Body of pancreas (tissue), 4 donors: Measurements from ENCODE around the gene ANKLE1. TPM values are rescaled to one million over a fixed set of nuclear protein-coding genes. Genes with fewer than 3 reads are reported as not detected.
A peak's percentile ranks its signal among the peaks of the same experiment; 100 is the strongest.

Source experiments
- ATAC-seq: fragments of 150-250 bp; one replicate; pipeline ENCODE4 v1.9.1; 2016
- DNase-seq, 4 donors: peaks; one replicate each; pipeline ENCODE4 v3.0.0-alpha.2; 2019
- H3K27ac ChIP-seq, 4 donors: fragments of 200-600 bp; sonication (generic); 1 replicate in 3 of 4; 2 replicates in 1 of 4; pipeline versions ENCODE4 v1.5.1 to v1.6.1; 2016 to 2019; ENCODE audit warnings: mild to moderate bottlenecking in 1 of 4, mixed read lengths in 1 of 4, moderate library complexity in 1 of 4
- H3K27me3 ChIP-seq, 2 donors: fragments of 200-600 bp; sonication (generic); one replicate each; pipeline ENCODE4 v1.6.0; 2016; ENCODE audit warnings: mild to moderate bottlenecking in 1 of 2
- H3K36me3 ChIP-seq, 2 donors: fragments of 200-600 bp; sonication (generic); replicated peaks in 1 of 2; 2 replicates each; pipeline ENCODE4 v1.5.1; 2016; ENCODE audit warnings: low read depth in 2 of 2; ENCODE audit not compliant: insufficient read depth in 1 of 2
- H3K4me1 ChIP-seq: fragments of 200-600 bp; sonication (generic); one replicate; pipeline ENCODE4 v1.6.0; 2016
- H3K4me3 ChIP-seq, 2 donors: fragments of 200-600 bp; sonication (generic); 1 replicate in 1 of 2; 2 replicates in 1 of 2; pipeline ENCODE4 v1.5.1; 2016 to 2019
- H3K9me3 ChIP-seq, 3 donors: fragments of 200-600 bp; sonication (generic); 1 replicate in 2 of 3; 2 replicates in 1 of 3; pipeline ENCODE4 v1.5.1; 2016
- CTCF ChIP-seq, 7 experiments: fragments of 450-650 bp in 4 of 7; fragments of 200-600 bp in 3 of 7; sonication (generic) in 3 of 7; IDR thresholded peaks; one replicate each; pipeline ENCODE4 v1.5.1; 2016 to 2019; ENCODE audit warnings: antibody characterized with exemption in 7 of 7
- POLR2A ChIP-seq, 3 donors: fragments of 450-650 bp; IDR thresholded peaks; one replicate each; pipeline ENCODE4 v1.6.1; 2016; ENCODE audit warnings: antibody characterized with exemption in 3 of 3, mild to moderate bottlenecking in 2 of 3
- WGBS, 2 donors: methylation state at CpG; one replicate each; pipeline ENCODE4 v1.1.5; 2017; 5-methylcytosine and 5-hydroxymethylcytosine counted together
- intact Hi-C: fragments of 100-400 bp; cut with DNase I; formaldehyde crosslinking; loops from one replicate; pipeline ENCODE4 v1.15.1; 2023
- total RNA-seq, 2 donors: library from RNA; depleted of rRNA; stranded (reverse); fragments of >200 nt; gene quantifications; one replicate each; pipeline ENCODE4 v1.1.0, GENCODE V29; 2016

Gene ANKLE1
- total RNA-seq, 2 donors from 2014 or later: 0.33 TPM; not detected in 1

- Histone ChIP-seq H3K9me3 (no peaks in the 10 kb centered on the region), H3K27me3 (no peaks in the 10 kb centered on the region), H3K4me3 (peak overlapping the region; percentile 57 to 90), H3K27ac (peak overlapping the region in 3 of 4 donors; percentile 39 to 76 (median 68)), H3K4me1 (peaks cover 52% of the 10 kb centered on the region), H3K36me3 (peaks cover 0 to 4% of the 10 kb centered on the region in 2 donors)
- TF ChIP-seq CTCF (IDR thresholded peaks at IDR 0.05) (no peak), POLR2A (IDR thresholded peaks at IDR 0.05) (no peak)
- ATAC-seq (no peak), DNase-seq (no peak)
- intact Hi-C loops: no loop called here
- WGBS, 2 donors: 6 to 7% methylated on average over 5 to 23 of the region's 23 CpGs
These were observed 28.3 kb downstream of the ANKLE1 start for GRCh38 chr19:17309965-17310461.

GRCh38 chr19:17311455-17312188, 29.9 kb downstream of the ANKLE1 start:
- Histone ChIP-seq H3K4me1 (peaks cover 41% of the 10 kb centered on the region), H3K4me3 (no peak overlapping the region), H3K27me3 (no peaks in the 10 kb centered on the region), H3K27ac (peak overlapping the region in 2 of 4 donors; percentile 61 to 70), H3K9me3 (no peaks in the 10 kb centered on the region), H3K36me3 (peaks cover 0 to 4% of the 10 kb centered on the region in 2 donors)
- TF ChIP-seq POLR2A (IDR thresholded peaks at IDR 0.05): no peak
- TF ChIP-seq CTCF (IDR thresholded peaks at IDR 0.05): no peak
- intact Hi-C loops: no loop called here
- ATAC-seq (peak; percentile 18), DNase-seq (peak in 2 of 4 donors; percentile 16 to 45)
- WGBS, 2 donors: 63 to 70% methylated on average over 10 to 11 of the region's 11 CpGs

GRCh38 chr19:17312189-17313113, 30.8 kb downstream of the ANKLE1 start:
- DNase-seq: no peak
- peaks cover 34% of the 10 kb centered on the region for H3K4me1 ChIP-seq

GRCh38 chr19:17314007-17314593, 32.4 kb downstream of the ANKLE1 start:
- Histone ChIP-seq H3K9me3 (no peaks in the 10 kb centered on the region), H3K36me3 (peaks cover 0 to 4% of the 10 kb centered on the region in 2 donors), H3K4me3 (no peak overlapping the region), H3K4me1 (peaks cover 29% of the 10 kb centered on the region), H3K27ac (no peak overlapping the region), H3K27me3 (no peaks in the 10 kb centered on the region)
- ATAC-seq (no peak), DNase-seq (no peak)
- 82 to 91% methylated on average over 15 to 19 of the region's 19 CpGs for WGBS, 2 donors
- intact Hi-C loops: no loop called here
- TF ChIP-seq POLR2A (IDR thresholded peaks at IDR 0.05) (no peak), CTCF (IDR thresholded peaks at IDR 0.05) (no peak)

More at GRCh38 chr19:17312189-17313113, 30.8 kb downstream of the ANKLE1 start:
- Histone ChIP-seq H3K27me3 (no peaks in the 10 kb centered on the region), H3K27ac (peak overlapping the region in 2 of 4 donors; percentile 61 to 70), H3K36me3 (peaks cover 0 to 4% of the 10 kb centered on the region in 2 donors), H3K9me3 (no peaks in the 10 kb centered on the region), H3K4me3 (no peak overlapping the region)
- TF ChIP-seq CTCF (IDR thresholded peaks at IDR 0.05) (no peak), POLR2A (IDR thresholded peaks at IDR 0.05) (peak in 2 of 3 donors; percentile 26 to 38)
- intact Hi-C loops: no loop called here
- ATAC-seq: no peak
- 79 to 82% methylated on average over 10 to 20 of the region's 20 CpGs for WGBS, 2 donors
